Hematopoietic multipotent progenitor cell (in vitro differentiated cells): ENCODE data around the gene LRP2BP. TPM values are rescaled to one million over a fixed set of nuclear protein-coding genes. Genes with fewer than 3 reads are reported as not detected.

Experiments
- DNase-seq, 3 donors: peaks; one replicate each; pipeline ENCODE4 v3.0.0-alpha.2; 2011 to 2015; ENCODE audit warnings: low read depth in 2 of 3, low spot score in 2 of 3
- total RNA-seq: library from RNA; depleted of rRNA; stranded (reverse); fragments of >200 nt; gene quantifications from one replicate; pipeline ENCODE4 v1.2.3, GENCODE V29; 2012

The LRP2BP gene
- 0.54 TPM for total RNA-seq

GRCh38 chr4:185395238-185395955, at the start of gene LRP2BP:
Gene LRP2BP (minus strand): TSS chr4:185395924. CDS start chr4:185378186, 17,738 bp downstream.
- peak in 2 of 3 donors; percentile 14 to 51 for DNase-seq

- no peak for DNase-seq
Observed at GRCh38 chr4:185445209-185445608, 49.5 kb upstream of the LRP2BP start.

GRCh38 chr4:185441479-185441878, 45.8 kb upstream of the LRP2BP start:
- no peak for DNase-seq

- DNase-seq = no peak
Observed at GRCh38 chr4:185437809-185438208, 42.1 kb upstream of the LRP2BP start.

- DNase-seq = no peak
Observed at GRCh38 chr4:185435466-185435865, 39.7 kb upstream of the LRP2BP start.

GRCh38 chr4:185429660-185430059, 33.9 kb upstream of the LRP2BP start:
- no peak for DNase-seq

- DNase-seq = no peak
Observed at GRCh38 chr4:185426960-185427688, 31.4 kb upstream of the LRP2BP start.

- peak; percentile 91 to 94 (median 94) for DNase-seq
Observed at GRCh38 chr4:185425647-185426352, 30.1 kb upstream of the LRP2BP start, which contains the start of gene UFSP2. Gene UFSP2 (minus strand): TSS chr4:185425964. CDS start chr4:185425868, 96 bp downstream.

GRCh38 chr4:185424905-185425646, 29.4 kb upstream of the LRP2BP start:
- peak; percentile 7 to 35 (median 10) for DNase-seq

- no peak for DNase-seq
Observed at GRCh38 chr4:185421366-185422124, 25.8 kb upstream of the LRP2BP start.

- no peak for DNase-seq
Observed at GRCh38 chr4:185416955-185417354, 21.2 kb upstream of the LRP2BP start.

- no peak for DNase-seq
Observed at GRCh38 chr4:185412412-185412811, 16.7 kb upstream of the LRP2BP start.

- no peak for DNase-seq
Observed at GRCh38 chr4:185411849-185412248, 16.1 kb upstream of the LRP2BP start.

GRCh38 chr4:185408432-185408831, 12.7 kb upstream of the LRP2BP start:
- no peak for DNase-seq

GRCh38 chr4:185405296-185405999, 9.7 kb upstream of the LRP2BP start:
- DNase-seq = no peak

GRCh38 chr4:185404031-185404430, 8.3 kb upstream of the LRP2BP start:
- DNase-seq = no peak

- no peak for DNase-seq
Observed at GRCh38 chr4:185399466-185399865, 3.7 kb upstream of the LRP2BP start.

GRCh38 chr4:185398618-185399017, 2.9 kb upstream of the LRP2BP start:
- no peak for DNase-seq

GRCh38 chr4:185396724-185397385, 1.1 kb upstream of the LRP2BP start, which contains the start of gene ANKRD37:
Gene ANKRD37 (plus strand): TSS chr4:185396841. CDS start chr4:185396924, 83 bp downstream.
- no peak for DNase-seq
